H1 (cell line): ENCODE results near the gene ERCC6L. TPM values are rescaled to one million over a fixed set of nuclear protein-coding genes. Genes with fewer than 3 reads are reported as not detected.

Experiments
- CREB1 ChIP-seq: IDR thresholded peaks from 2 replicates; pipeline ENCODE4 v1.6.1; 2012; ENCODE audit warnings: inconsistent platforms
- NANOG ChIP-seq: IDR thresholded peaks from 2 replicates; pipeline ENCODE4 v1.6.1; 2011; ENCODE audit warnings: low read length, low read depth, mild to moderate bottlenecking, inconsistent platforms; ENCODE audit not compliant: insufficient read depth, poor library complexity, severe bottlenecking
- POU5F1 ChIP-seq: IDR thresholded peaks from 2 replicates; pipeline ENCODE4 v1.6.1; 2011; ENCODE audit warnings: low read depth, mild to moderate bottlenecking, low read length, moderate library complexity
- RBBP5 ChIP-seq: IDR thresholded peaks from 2 replicates; pipeline ENCODE4 v1.7.1; 2012; ENCODE audit warnings: low read depth, mild to moderate bottlenecking, inconsistent platforms, low read length, moderate library complexity, borderline replicate concordance
- SP1 ChIP-seq: IDR thresholded peaks from 2 replicates; pipeline ENCODE4 v1.6.1; 2011; ENCODE audit warnings: low read depth, low read length
- SP4 ChIP-seq: IDR thresholded peaks from 2 replicates; pipeline ENCODE4 v1.6.1; 2012; ENCODE audit warnings: low read length, inconsistent platforms
- TEAD4 ChIP-seq: IDR thresholded peaks from 2 replicates; pipeline ENCODE4 v1.6.1; 2012; ENCODE audit warnings: low read depth, low read length, inconsistent platforms, mixed read lengths
- polyA plus RNA-seq, 7 experiments: library from polyadenylated mRNA; depleted of rRNA in 3 of 7; stranded (reverse) in 5 of 7; unstranded in 2 of 7; fragments of >200 nt in 5 of 7; fragments of 200-250 nt in 2 of 7; gene quantifications; 1 replicate in 5 of 7; 2 replicates in 1 of 7; 4 replicates in 1 of 7; pipeline versions ENCODE4 v1.2.1 to v1.2.3, GENCODE V29; 2011 to 2013; ENCODE audit warnings: missing spikeins in 2 of 7, mixed read lengths in 2 of 7
- total RNA-seq: library from RNA; stranded (reverse); fragmentation: NEBNext Ultra II Directional; extraction: Animal tissue kit (Norgen Biotek cat#: 25700); gene quantifications from 2 replicates; pipeline ENCODE4 v1.2.1, GENCODE V29; 2021
- TF ChIP-seq, protein P1 (sequence below): fragments of 300-600 bp; sonication (generic); IDR thresholded peaks from 2 replicates; pipeline ENCODE4 v1.7.1; 2012; ENCODE audit warnings: low read length, moderate library complexity, mild to moderate bottlenecking, inconsistent platforms; ENCODE audit not compliant: insufficient replicate concordance
- TF ChIP-seq, protein P2 (sequence below): IDR thresholded peaks from 2 replicates; pipeline ENCODE4 v1.6.1; 2011; ENCODE audit warnings: low read length, improper control_type of control experiment

The ERCC6L gene
- total and polyA plus RNA-seq, 2 of the 8 experiments (the other 6 are each of a cell fraction or from before 2014, with no cell fraction given): 4.0 to 23.9 TPM

DNA sequence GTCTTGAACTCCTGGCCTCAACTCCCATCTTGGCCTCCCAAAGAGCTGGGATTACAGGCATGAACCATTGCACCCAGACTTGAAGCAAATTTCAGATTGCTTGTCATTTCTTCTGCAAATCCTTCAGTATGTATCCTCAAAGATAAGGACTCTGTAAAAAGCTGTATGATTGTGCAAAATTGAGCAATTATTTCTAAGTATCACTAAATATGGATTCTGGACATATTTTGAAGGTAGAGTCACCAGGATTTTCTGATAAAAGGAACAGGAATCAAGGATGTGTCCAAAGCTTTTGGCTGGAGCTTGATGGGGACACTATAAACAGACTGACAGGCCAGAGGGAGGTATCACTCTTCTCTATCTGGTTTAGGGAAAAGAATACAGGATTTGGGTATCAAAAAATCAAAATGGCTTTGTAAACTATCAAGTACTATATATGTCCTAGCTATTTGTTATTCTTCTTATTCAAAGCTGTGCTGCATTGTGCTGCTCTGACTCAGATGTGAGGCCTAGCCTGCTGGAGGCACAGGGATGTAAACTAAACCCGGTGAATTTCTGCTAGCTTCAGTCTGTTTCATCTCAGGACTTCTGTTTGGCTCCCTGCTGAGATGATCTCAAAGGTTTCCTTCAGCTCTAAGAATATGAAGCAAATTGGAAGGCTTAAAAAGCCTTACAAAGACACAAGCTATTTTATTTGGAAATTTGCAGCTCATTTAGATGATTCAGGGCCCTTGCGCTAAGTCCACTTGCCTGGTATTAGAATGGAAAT lies 30.0 kb upstream of the ERCC6L start (continued):
- TF ChIP-seq, protein P1, sequence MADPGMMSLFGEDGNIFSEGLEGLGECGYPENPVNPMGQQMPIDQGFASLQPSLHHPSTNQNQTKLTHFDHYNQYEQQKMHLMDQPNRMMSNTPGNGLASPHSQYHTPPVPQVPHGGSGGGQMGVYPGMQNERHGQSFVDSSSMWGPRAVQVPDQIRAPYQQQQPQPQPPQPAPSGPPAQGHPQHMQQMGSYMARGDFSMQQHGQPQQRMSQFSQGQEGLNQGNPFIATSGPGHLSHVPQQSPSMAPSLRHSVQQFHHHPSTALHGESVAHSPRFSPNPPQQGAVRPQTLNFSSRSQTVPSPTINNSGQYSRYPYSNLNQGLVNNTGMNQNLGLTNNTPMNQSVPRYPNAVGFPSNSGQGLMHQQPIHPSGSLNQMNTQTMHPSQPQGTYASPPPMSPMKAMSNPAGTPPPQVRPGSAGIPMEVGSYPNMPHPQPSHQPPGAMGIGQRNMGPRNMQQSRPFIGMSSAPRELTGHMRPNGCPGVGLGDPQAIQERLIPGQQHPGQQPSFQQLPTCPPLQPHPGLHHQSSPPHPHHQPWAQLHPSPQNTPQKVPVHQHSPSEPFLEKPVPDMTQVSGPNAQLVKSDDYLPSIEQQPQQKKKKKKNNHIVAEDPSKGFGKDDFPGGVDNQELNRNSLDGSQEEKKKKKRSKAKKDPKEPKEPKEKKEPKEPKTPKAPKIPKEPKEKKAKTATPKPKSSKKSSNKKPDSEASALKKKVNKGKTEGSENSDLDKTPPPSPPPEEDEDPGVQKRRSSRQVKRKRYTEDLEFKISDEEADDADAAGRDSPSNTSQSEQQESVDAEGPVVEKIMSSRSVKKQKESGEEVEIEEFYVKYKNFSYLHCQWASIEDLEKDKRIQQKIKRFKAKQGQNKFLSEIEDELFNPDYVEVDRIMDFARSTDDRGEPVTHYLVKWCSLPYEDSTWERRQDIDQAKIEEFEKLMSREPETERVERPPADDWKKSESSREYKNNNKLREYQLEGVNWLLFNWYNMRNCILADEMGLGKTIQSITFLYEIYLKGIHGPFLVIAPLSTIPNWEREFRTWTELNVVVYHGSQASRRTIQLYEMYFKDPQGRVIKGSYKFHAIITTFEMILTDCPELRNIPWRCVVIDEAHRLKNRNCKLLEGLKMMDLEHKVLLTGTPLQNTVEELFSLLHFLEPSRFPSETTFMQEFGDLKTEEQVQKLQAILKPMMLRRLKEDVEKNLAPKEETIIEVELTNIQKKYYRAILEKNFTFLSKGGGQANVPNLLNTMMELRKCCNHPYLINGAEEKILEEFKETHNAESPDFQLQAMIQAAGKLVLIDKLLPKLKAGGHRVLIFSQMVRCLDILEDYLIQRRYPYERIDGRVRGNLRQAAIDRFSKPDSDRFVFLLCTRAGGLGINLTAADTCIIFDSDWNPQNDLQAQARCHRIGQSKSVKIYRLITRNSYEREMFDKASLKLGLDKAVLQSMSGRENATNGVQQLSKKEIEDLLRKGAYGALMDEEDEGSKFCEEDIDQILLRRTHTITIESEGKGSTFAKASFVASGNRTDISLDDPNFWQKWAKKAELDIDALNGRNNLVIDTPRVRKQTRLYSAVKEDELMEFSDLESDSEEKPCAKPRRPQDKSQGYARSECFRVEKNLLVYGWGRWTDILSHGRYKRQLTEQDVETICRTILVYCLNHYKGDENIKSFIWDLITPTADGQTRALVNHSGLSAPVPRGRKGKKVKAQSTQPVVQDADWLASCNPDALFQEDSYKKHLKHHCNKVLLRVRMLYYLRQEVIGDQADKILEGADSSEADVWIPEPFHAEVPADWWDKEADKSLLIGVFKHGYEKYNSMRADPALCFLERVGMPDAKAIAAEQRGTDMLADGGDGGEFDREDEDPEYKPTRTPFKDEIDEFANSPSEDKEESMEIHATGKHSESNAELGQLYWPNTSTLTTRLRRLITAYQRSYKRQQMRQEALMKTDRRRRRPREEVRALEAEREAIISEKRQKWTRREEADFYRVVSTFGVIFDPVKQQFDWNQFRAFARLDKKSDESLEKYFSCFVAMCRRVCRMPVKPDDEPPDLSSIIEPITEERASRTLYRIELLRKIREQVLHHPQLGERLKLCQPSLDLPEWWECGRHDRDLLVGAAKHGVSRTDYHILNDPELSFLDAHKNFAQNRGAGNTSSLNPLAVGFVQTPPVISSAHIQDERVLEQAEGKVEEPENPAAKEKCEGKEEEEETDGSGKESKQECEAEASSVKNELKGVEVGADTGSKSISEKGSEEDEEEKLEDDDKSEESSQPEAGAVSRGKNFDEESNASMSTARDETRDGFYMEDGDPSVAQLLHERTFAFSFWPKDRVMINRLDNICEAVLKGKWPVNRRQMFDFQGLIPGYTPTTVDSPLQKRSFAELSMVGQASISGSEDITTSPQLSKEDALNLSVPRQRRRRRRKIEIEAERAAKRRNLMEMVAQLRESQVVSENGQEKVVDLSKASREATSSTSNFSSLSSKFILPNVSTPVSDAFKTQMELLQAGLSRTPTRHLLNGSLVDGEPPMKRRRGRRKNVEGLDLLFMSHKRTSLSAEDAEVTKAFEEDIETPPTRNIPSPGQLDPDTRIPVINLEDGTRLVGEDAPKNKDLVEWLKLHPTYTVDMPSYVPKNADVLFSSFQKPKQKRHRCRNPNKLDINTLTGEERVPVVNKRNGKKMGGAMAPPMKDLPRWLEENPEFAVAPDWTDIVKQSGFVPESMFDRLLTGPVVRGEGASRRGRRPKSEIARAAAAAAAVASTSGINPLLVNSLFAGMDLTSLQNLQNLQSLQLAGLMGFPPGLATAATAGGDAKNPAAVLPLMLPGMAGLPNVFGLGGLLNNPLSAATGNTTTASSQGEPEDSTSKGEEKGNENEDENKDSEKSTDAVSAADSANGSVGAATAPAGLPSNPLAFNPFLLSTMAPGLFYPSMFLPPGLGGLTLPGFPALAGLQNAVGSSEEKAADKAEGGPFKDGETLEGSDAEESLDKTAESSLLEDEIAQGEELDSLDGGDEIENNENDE: no peak
- no peak for TF ChIP-seq CREB1
- TF ChIP-seq RBBP5: no peak
- TF ChIP-seq, protein P2, sequence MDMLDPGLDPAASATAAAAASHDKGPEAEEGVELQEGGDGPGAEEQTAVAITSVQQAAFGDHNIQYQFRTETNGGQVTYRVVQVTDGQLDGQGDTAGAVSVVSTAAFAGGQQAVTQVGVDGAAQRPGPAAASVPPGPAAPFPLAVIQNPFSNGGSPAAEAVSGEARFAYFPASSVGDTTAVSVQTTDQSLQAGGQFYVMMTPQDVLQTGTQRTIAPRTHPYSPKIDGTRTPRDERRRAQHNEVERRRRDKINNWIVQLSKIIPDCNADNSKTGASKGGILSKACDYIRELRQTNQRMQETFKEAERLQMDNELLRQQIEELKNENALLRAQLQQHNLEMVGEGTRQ: no peak
- no peak for TF ChIP-seq POU5F1
- TF ChIP-seq TEAD4: no peak
- TF ChIP-seq SP4: no peak
- TF ChIP-seq NANOG: no peak
- no peak for TF ChIP-seq SP1
